ENCODE measurements around the gene UBXN10. TPM values are rescaled to one million over a fixed set of nuclear protein-coding genes. Genes with fewer than 3 reads are reported as not detected.

UBXN10 gene
- total and polyA plus RNA-seq, 2 of the 4 experiments (the other 2 are of a cell fraction) = not detected

GRCh38 chr1:20187813-20188454 lies 2.0 kb downstream of the UBXN10 start:
- Histone ChIP-seq H2BK120ac (ENCODE audit: low read depth, low read length) (no peak overlapping the region), H2BK15ac (ENCODE audit: low read depth, low read length) (no peak overlapping the region), H3K4me3 (ENCODE audit: insufficient read depth, low read depth, low read length) (no peak overlapping the region), H3K9me3 (ENCODE audit: control insufficient read depth, insufficient read depth, low read length) (no peaks in the 10 kb centered on the region), H3K9ac (ENCODE audit: low read depth, low read length) (no peak overlapping the region), H3K36me3 (ENCODE audit: control insufficient read depth, insufficient read depth, low read length) (no peaks in the 10 kb centered on the region), H3K79me1 (ENCODE audit: low read depth in 1 of 2, low read length in 2 of 2) (no peaks in the 10 kb centered on the region), H3K27ac (ENCODE audit: insufficient read depth, low read length) (no peak overlapping the region), H4K20me1 (ENCODE audit: insufficient read depth, low read length) (no peaks in the 10 kb centered on the region), H4K5ac (ENCODE audit: low read depth, low read length) (no peak overlapping the region), H2AK9ac (replicated peaks; ENCODE audit: low read depth, low read length, poor library complexity) (no peak overlapping the region), H2BK5ac (ENCODE audit: low read depth, low read length, poor library complexity, severe bottlenecking) (no peak overlapping the region), H3K4me2 (ENCODE audit: low read depth, low read length) (no peak overlapping the region), H3K27me3 (ENCODE audit: control insufficient read depth, insufficient read depth, low read length) (peaks cover 60% of the 10 kb centered on the region), H3K14ac (replicated peaks; ENCODE audit: low read depth, low read length) (no peak overlapping the region), H3K18ac (ENCODE audit: low read depth, low read length) (no peak overlapping the region), H2BK20ac (ENCODE audit: low read depth, low read length) (no peak overlapping the region), H2AK5ac (ENCODE audit: low read depth, low read length) (no peak overlapping the region), H3K23ac (ENCODE audit: low read depth, low read length) (no peak overlapping the region), H3K56ac (ENCODE audit: extremely low read depth, insufficient read depth, low read length) (no peak overlapping the region), H2AFZ (replicated peaks; ENCODE audit: low read length, poor library complexity) (no peak overlapping the region), H3K4ac (ENCODE audit: low read depth, low read length) (no peak overlapping the region), H4K8ac (ENCODE audit: low read depth in 2 of 2, low read length in 2 of 2) (no peak overlapping the region), H4K91ac (ENCODE audit: insufficient read depth, low read depth, low read length) (no peak overlapping the region), H3K4me1 (ENCODE audit: control insufficient read depth, insufficient read depth, low read length) (no peaks in the 10 kb centered on the region), H3K9me1 (ENCODE audit: insufficient read depth, low read length) (no peaks in the 10 kb centered on the region)
- 36% methylated on average over 3 of the region's 4 CpGs; no CpG with 5 or more reads in 1 of the 2 experiments for WGBS, 2 experiments (ENCODE audit: extremely low coverage in 2 of 2, insufficient read length in 1 of 2)
- DNase-seq = no peak
- ChIA-PET POLR2A (ENCODE audit: unreplicated experiment) (no interaction called here), CTCF (interaction anchor here (1.1 to 1.4 kb wide), 2 partner anchors 9 to 10 kb away, joined by 3 to 4 read pairs; no protein-coding TSS in a partner anchor)
- dilution Hi-C loops (cut with HindIII; ENCODE audit: low sequenced_read_pairs, unreplicated experiment) = no loop called here
- TF ChIP-seq POLR2A (IDR thresholded peaks at IDR 0.05; ENCODE audit: low read depth, low read length) (no peak), NFE2L2 (IDR thresholded peaks at IDR 0.05; ENCODE audit: low read depth, low read length) (no peak), RAD21 (IDR thresholded peaks at IDR 0.05; ENCODE audit: low read length) (no peak), SMC3 (IDR thresholded peaks at IDR 0.05; ENCODE audit: low read depth, low read length) (no peak), MAZ (IDR thresholded peaks at IDR 0.05; ENCODE audit: borderline replicate concordance, low read depth, low read length) (no peak), RFX5 (IDR thresholded peaks at IDR 0.05; ENCODE audit: low read depth, low read length) (no peak), FOS (IDR thresholded peaks at IDR 0.05; ENCODE audit: low read depth, low read length) (no peak), CEBPB (IDR thresholded peaks at IDR 0.05; ENCODE audit: low read depth, low read length) (no peak), CHD1 (IDR thresholded peaks at IDR 0.05; ENCODE audit: low read depth, low read length) (no peak), BHLHE40 (IDR thresholded peaks at IDR 0.05; ENCODE audit: low read depth, low read length) (no peak), MAFK (IDR thresholded peaks at IDR 0.05; ENCODE audit: low read depth, low read length) (no peak), USF2 (IDR thresholded peaks at IDR 0.05; ENCODE audit: low read depth, low read length) (no peak), MXI1 (IDR thresholded peaks at IDR 0.05; ENCODE audit: borderline replicate concordance, low read depth, low read length) (no peak)
- TF ChIP-seq, protein P1, sequence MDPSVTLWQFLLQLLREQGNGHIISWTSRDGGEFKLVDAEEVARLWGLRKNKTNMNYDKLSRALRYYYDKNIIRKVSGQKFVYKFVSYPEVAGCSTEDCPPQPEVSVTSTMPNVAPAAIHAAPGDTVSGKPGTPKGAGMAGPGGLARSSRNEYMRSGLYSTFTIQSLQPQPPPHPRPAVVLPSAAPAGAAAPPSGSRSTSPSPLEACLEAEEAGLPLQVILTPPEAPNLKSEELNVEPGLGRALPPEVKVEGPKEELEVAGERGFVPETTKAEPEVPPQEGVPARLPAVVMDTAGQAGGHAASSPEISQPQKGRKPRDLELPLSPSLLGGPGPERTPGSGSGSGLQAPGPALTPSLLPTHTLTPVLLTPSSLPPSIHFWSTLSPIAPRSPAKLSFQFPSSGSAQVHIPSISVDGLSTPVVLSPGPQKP (IDR thresholded peaks at IDR 0.05; ENCODE audit: borderline replicate concordance, low read depth, low read length) = no peak
- TF ChIP-seq, protein P2, sequence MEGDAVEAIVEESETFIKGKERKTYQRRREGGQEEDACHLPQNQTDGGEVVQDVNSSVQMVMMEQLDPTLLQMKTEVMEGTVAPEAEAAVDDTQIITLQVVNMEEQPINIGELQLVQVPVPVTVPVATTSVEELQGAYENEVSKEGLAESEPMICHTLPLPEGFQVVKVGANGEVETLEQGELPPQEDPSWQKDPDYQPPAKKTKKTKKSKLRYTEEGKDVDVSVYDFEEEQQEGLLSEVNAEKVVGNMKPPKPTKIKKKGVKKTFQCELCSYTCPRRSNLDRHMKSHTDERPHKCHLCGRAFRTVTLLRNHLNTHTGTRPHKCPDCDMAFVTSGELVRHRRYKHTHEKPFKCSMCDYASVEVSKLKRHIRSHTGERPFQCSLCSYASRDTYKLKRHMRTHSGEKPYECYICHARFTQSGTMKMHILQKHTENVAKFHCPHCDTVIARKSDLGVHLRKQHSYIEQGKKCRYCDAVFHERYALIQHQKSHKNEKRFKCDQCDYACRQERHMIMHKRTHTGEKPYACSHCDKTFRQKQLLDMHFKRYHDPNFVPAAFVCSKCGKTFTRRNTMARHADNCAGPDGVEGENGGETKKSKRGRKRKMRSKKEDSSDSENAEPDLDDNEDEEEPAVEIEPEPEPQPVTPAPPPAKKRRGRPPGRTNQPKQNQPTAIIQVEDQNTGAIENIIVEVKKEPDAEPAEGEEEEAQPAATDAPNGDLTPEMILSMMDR (conservative IDR thresholded peaks at IDR 0.05; ENCODE audit: low read depth, low read length) = no peak
- no TSS peak for BruUV-seq (replicated peaks)
- intact Hi-C loops (cut with micrococcal nuclease) = no loop called here
- ATAC-seq (ENCODE audit: low read depth) = no peak
- in situ Hi-C loops (cut with MboI; ENCODE audit: low sequenced_read_pairs) = no loop called here

Data from IMR-90 (cell line).